ENCODE results near the gene RSRC1. TPM values are rescaled to one million over a fixed set of nuclear protein-coding genes. Genes with fewer than 3 reads are reported as not detected.
"Not testable (repeated sequence)": the region's sequence is repeated elsewhere in the genome, so short reads cannot be mapped to it uniquely, and the experiment has no call there.

Gene RSRC1
- total RNA-seq, 3 donors from 2014 or later: 31.6 to 32.4 (median 32.1) TPM

GRCh38 chr3:158329696-158330441 is 220.0 kb downstream of the RSRC1 start:
- not testable (repeated sequence) for DNase-seq; H3K27me3 Mint-ChIP-seq (ENCODE audit: low read depth); H3K9me3 Mint-ChIP-seq; ATAC-seq; H3K4me3 Mint-ChIP-seq; H3K4me1 Mint-ChIP-seq (ENCODE audit: low read depth)
- peaks cover 18% of the 10 kb centered on the region for H3K36me3 Mint-ChIP-seq (ENCODE audit: insufficient read depth)

- Mint-ChIP-seq H3K4me3 (no peak overlapping the region), H3K9me3 (peaks cover 3% of the 10 kb centered on the region), H3K4me1 (ENCODE audit: low read depth) (no peaks in the 10 kb centered on the region), H3K36me3 (ENCODE audit: insufficient read depth) (peaks cover 15% of the 10 kb centered on the region), H3K27me3 (ENCODE audit: low read depth) (no peaks in the 10 kb centered on the region)
- DNase-seq (no peak), ATAC-seq (no peak)
Measured at GRCh38 chr3:158330870-158331269, 221.0 kb downstream of the RSRC1 start.

- Mint-ChIP-seq H3K9me3 (peaks cover 3% of the 10 kb centered on the region), H3K4me3 (no peak overlapping the region), H3K27me3 (ENCODE audit: low read depth) (no peaks in the 10 kb centered on the region), H3K4me1 (ENCODE audit: low read depth) (no peaks in the 10 kb centered on the region), H3K36me3 (ENCODE audit: insufficient read depth) (peaks cover 19% of the 10 kb centered on the region)
- DNase-seq (no peak), ATAC-seq (no peak)
Measured at GRCh38 chr3:158333736-158334135, 223.8 kb downstream of the RSRC1 start.

- no peaks in the 10 kb centered on the region for H3K27me3 Mint-ChIP-seq (ENCODE audit: low read depth)
- no peaks in the 10 kb centered on the region for H3K4me1 Mint-ChIP-seq (ENCODE audit: low read depth)
- H3K4me3 Mint-ChIP-seq: no peak overlapping the region
- peaks cover 25% of the 10 kb centered on the region for H3K36me3 Mint-ChIP-seq (ENCODE audit: insufficient read depth)
- H3K9me3 Mint-ChIP-seq: peaks cover 4% of the 10 kb centered on the region
- ATAC-seq (no peak), DNase-seq (no peak)
Measured at GRCh38 chr3:158337110-158337509, 227.2 kb downstream of the RSRC1 start.

- ATAC-seq (no peak), DNase-seq (no peak)
- no peak overlapping the region for H3K4me3 Mint-ChIP-seq
- H3K27me3 Mint-ChIP-seq (ENCODE audit: low read depth): no peaks in the 10 kb centered on the region
- H3K4me1 Mint-ChIP-seq (ENCODE audit: low read depth): no peaks in the 10 kb centered on the region
- peaks cover 4% of the 10 kb centered on the region for H3K9me3 Mint-ChIP-seq
- H3K36me3 Mint-ChIP-seq (ENCODE audit: insufficient read depth): peaks cover 27% of the 10 kb centered on the region
Measured at GRCh38 chr3:158339638-158340037, 229.7 kb downstream of the RSRC1 start.

- H3K9me3 Mint-ChIP-seq; H3K4me3 Mint-ChIP-seq; DNase-seq; ATAC-seq; H3K27me3 Mint-ChIP-seq (ENCODE audit: low read depth); H3K4me1 Mint-ChIP-seq (ENCODE audit: low read depth): not testable (repeated sequence)
- peaks cover 25% of the 10 kb centered on the region for H3K36me3 Mint-ChIP-seq (ENCODE audit: insufficient read depth)
Measured at GRCh38 chr3:158340951-158341350, 231.1 kb downstream of the RSRC1 start.

- ATAC-seq (no peak), DNase-seq (no peak)
- Mint-ChIP-seq H3K4me3 (no peak overlapping the region), H3K27me3 (ENCODE audit: low read depth) (no peaks in the 10 kb centered on the region), H3K9me3 (no peaks in the 10 kb centered on the region), H3K36me3 (ENCODE audit: insufficient read depth) (peaks cover 6% of the 10 kb centered on the region), H3K4me1 (ENCODE audit: low read depth) (no peaks in the 10 kb centered on the region)
Measured at GRCh38 chr3:158347966-158348365, 238.1 kb downstream of the RSRC1 start.

- no peaks in the 10 kb centered on the region for H3K27me3 Mint-ChIP-seq (ENCODE audit: low read depth)
- no peaks in the 10 kb centered on the region for H3K9me3 Mint-ChIP-seq
- DNase-seq (no peak), ATAC-seq (no peak)
- H3K4me1 Mint-ChIP-seq (ENCODE audit: low read depth): no peaks in the 10 kb centered on the region
- no peak overlapping the region for H3K4me3 Mint-ChIP-seq
- no peaks in the 10 kb centered on the region for H3K36me3 Mint-ChIP-seq (ENCODE audit: insufficient read depth)
Measured at GRCh38 chr3:158350971-158351370, 241.1 kb downstream of the RSRC1 start.

- H3K9me3 Mint-ChIP-seq: no peaks in the 10 kb centered on the region
- no peak for ATAC-seq
- no peak overlapping the region for H3K4me3 Mint-ChIP-seq
- no peak for DNase-seq
- no peaks in the 10 kb centered on the region for H3K27me3 Mint-ChIP-seq (ENCODE audit: low read depth)
- no peaks in the 10 kb centered on the region for H3K36me3 Mint-ChIP-seq (ENCODE audit: insufficient read depth)
- H3K4me1 Mint-ChIP-seq (ENCODE audit: low read depth): no peaks in the 10 kb centered on the region
Measured at GRCh38 chr3:158352551-158352950, 242.7 kb downstream of the RSRC1 start.

GRCh38 chr3:158354713-158355112 is 244.8 kb downstream of the RSRC1 start:
- no peak overlapping the region for H3K4me3 Mint-ChIP-seq
- peaks cover 8% of the 10 kb centered on the region for H3K36me3 Mint-ChIP-seq (ENCODE audit: insufficient read depth)
- H3K27me3 Mint-ChIP-seq (ENCODE audit: low read depth): no peaks in the 10 kb centered on the region
- no peaks in the 10 kb centered on the region for H3K4me1 Mint-ChIP-seq (ENCODE audit: low read depth)
- H3K9me3 Mint-ChIP-seq: peaks cover 2% of the 10 kb centered on the region
- ATAC-seq (no peak), DNase-seq (no peak)

- peaks cover 8% of the 10 kb centered on the region for H3K36me3 Mint-ChIP-seq (ENCODE audit: insufficient read depth)
- peaks cover 3% of the 10 kb centered on the region for H3K9me3 Mint-ChIP-seq
- H3K4me3 Mint-ChIP-seq: no peak overlapping the region
- ATAC-seq (no peak), DNase-seq (no peak)
- no peaks in the 10 kb centered on the region for H3K4me1 Mint-ChIP-seq (ENCODE audit: low read depth)
- H3K27me3 Mint-ChIP-seq (ENCODE audit: low read depth): no peaks in the 10 kb centered on the region
Measured at GRCh38 chr3:158355623-158356588, 246.0 kb downstream of the RSRC1 start.

GRCh38 chr3:158359339-158359738 is 249.4 kb downstream of the RSRC1 start:
- Mint-ChIP-seq H3K4me3 (no peak overlapping the region), H3K36me3 (ENCODE audit: insufficient read depth) (peaks cover 21% of the 10 kb centered on the region), H3K27me3 (ENCODE audit: low read depth) (no peaks in the 10 kb centered on the region), H3K4me1 (ENCODE audit: low read depth) (no peaks in the 10 kb centered on the region), H3K9me3 (peaks cover 6% of the 10 kb centered on the region)
- DNase-seq (no peak), ATAC-seq (no peak)

- no peak for DNase-seq
- ATAC-seq: no peak
Measured at GRCh38 chr3:158360756-158361448, 251.0 kb downstream of the RSRC1 start.

GRCh38 chr3:158368271-158368670 is 258.4 kb downstream of the RSRC1 start:
- DNase-seq (no peak), ATAC-seq (no peak)
- H3K4me3 Mint-ChIP-seq: no peak overlapping the region
- H3K4me1 Mint-ChIP-seq (ENCODE audit: low read depth): peaks cover 2% of the 10 kb centered on the region
- H3K27me3 Mint-ChIP-seq (ENCODE audit: low read depth): no peaks in the 10 kb centered on the region
- peaks cover 12% of the 10 kb centered on the region for H3K36me3 Mint-ChIP-seq (ENCODE audit: insufficient read depth)
- H3K9me3 Mint-ChIP-seq: peaks cover 17% of the 10 kb centered on the region

More at GRCh38 chr3:158360756-158361448, 251.0 kb downstream of the RSRC1 start:
- Mint-ChIP-seq H3K36me3 (ENCODE audit: insufficient read depth) (peaks cover 23% of the 10 kb centered on the region), H3K9me3 (peaks cover 13% of the 10 kb centered on the region), H3K27me3 (ENCODE audit: low read depth) (no peaks in the 10 kb centered on the region), H3K4me3 (no peak overlapping the region), H3K4me1 (ENCODE audit: low read depth) (no peaks in the 10 kb centered on the region)

Data from activated T-cell treated with anti-CD3 and anti-CD28 coated beads, Interleukin-2, amount 50 U/mL, for 4 hours (primary cell).